HG03469 (cell line): ENCODE data around the gene ATOH8.
"Not testable (repeated sequence)": the region's sequence is repeated elsewhere in the genome, so short reads cannot be mapped to it uniquely, and the experiment has no call there.

Source experiments
- ATAC-seq: cut with Tn5 transposase; IDR thresholded peaks from one replicate; pipeline ENCODE4 v1.9.1; 2021; ENCODE audit warnings: mild to moderate bottlenecking, moderate library complexity, moderate number of reproducible peaks; ENCODE audit not compliant: unreplicated experiment

Gene ATOH8, protein sequence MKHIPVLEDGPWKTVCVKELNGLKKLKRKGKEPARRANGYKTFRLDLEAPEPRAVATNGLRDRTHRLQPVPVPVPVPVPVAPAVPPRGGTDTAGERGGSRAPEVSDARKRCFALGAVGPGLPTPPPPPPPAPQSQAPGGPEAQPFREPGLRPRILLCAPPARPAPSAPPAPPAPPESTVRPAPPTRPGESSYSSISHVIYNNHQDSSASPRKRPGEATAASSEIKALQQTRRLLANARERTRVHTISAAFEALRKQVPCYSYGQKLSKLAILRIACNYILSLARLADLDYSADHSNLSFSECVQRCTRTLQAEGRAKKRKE

DNA sequence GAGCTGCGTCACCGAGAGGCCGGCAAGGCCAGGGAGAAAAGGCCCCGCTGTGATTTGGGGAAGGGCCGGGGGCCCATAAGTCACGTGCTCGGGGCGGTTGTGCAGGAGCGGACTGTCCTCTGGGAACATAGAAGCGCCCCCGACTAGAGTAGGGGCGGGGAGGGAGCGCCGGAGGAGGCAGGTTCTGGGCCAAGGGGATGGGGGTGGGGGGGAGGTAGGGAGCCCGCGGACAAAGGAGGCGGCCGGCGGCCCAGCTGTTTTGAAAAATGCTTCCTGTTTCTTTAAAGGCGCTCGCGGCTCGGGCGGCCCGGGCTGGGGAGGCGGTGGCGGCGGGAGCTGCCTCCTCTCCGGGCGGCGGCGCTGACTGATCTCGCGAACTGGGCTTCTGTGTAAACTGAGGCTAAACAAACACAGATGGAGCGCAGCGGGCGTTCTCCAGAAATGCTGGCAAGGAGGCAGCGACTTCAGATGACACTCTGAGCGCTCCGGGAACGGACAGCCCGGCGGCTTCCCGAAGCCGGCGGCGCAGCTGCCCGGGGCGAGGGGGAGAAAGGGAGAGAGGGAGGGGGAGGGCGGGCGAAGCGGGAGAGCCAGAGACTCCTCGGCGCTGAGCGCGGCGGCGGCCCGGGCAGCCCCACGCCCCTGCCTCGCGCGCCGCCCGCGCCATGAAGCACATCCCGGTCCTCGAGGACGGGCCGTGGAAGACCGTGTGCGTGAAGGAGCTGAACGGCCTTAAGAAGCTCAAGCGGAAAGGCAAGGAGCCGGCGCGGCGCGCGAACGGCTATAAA, at the start of gene ATOH8:
ATOH8 (plus strand) TSS at position 467 of the 788 bp plus-strand sequence; CDS start at position 666, 199 bp downstream.
- no peak for ATAC-seq

DNA sequence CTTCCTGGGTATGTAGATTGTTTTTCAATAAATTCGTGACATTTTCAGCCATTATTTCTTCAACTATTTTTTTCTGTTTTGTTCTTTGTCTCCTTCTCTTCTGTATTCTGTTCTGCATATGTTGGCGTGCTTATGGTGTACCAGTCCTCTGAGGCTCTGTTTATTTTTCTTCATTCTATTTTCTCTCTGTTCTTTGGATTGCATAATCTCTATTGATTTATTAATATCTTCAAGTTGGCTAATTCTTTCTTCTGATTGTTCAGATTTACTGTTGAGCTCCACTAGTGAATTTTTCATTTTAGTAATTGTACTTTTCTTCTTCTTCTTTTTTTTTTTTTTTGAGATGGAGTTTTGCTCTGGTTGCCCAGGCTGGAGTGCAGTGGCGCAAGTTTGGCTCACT, 49.8 kb upstream of the ATOH8 start:
- no peak for ATAC-seq

DNA sequence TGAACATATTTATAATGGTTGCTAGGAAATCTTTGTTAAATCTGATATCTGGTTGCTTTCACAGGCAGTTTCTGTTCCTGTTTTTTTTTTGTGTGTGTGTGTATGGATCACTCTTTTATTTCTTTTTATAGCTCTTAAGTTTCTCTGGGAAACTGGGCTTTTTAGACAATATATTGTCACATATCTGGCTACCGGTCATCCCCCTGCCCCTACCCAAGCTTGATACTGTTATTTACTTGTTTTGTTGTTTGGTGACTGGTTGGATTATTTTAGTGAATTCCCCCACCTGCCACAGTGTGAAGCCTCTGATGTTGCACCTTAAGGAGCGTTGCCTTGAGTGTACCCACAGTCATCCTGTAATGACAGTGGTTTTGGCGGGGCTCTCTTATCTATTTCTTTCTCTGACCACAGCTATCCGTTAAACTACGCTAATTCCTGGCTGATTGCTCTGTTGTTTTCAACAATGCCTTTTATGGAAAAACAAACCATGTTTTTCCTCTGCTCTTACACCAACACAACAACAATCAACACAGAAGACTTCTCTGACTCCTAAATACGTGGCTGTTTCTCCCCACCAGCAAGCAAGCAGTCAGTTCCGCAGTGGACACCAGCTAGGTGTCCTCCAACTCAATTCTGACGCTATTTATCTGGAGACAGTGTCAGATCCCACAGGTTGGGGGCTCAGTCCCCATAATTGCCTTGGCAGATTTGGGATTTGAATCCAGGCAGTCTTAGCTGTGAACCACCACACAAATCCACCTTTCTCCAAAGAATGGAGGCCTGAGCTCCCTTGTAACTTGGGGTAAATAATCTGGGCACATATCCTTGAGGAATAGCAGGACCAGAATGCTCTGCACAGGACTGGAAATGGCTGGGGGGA, 48.8 kb upstream of the ATOH8 start:
- no peak for ATAC-seq

DNA sequence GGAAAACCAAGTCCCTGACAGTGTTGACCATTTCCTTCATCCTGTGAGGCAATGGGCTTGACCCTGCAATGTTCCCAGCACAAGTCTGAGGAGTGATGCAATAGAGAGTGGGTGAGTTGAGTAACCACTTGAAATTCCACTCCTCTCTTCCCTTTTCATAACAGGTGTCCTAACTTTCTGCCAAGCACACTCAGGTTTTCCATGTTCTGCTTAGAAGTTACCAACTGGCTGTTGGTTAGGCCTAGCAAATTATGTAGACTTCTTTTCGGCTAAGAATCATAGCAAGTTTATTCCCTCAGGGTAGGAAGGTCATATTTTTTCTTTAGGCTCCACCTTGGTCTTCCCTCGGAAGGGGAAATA, 48.1 kb upstream of the ATOH8 start:
- ATAC-seq = no peak

DNA sequence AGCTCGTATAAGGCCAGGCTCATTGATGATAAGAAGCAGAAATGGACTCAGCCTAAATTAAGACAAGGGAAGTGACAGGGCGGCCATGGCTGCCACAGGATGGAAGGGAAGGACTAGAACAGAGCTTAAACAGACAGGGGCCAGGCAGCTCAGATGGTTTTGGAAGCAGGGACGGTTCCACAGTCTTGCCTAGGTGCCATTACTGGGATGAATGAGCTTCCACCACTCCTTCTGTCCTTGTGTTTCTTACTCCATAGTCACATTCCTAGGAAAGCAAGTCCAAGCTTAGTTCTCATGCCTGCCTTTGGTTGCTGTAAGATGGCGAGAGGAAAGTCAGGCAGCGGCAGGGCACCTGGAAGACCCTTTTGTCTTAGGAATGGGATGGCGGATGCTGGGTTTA, 47.7 kb upstream of the ATOH8 start:
- no peak for ATAC-seq

DNA sequence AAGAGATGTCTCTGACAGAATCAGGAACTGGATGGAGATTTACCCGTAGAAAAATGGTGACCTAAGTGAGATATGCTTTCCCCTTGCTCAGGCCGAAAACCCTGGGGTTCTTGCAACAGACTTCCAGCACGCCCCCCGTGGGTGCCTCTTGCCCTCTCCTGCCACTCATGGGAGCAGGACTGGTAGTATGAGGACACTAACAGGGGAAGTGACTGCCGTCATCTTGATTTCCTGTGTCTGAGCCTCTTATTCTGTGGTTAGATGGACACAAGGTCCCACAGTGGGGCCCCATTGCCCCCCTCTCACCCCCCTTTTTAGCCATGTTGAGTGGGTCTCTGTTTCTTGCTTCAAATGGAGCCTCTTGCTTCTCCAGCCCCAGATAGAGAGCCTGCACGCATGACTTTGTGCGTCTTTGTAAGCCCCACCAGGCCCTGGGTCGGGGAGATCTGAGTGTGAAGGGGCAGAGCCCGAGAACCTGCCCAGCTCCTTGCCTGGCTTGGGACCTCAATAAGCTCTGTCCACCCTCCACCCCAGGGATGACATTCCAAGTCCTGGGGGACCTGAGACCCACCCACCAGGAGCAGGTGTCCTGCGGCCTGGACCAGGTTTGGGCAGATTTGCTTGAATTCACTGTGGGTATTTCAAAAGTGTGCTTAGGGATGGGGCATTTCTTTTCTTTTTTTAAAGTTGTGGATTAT, 47.0 kb upstream of the ATOH8 start:
- no peak for ATAC-seq

DNA sequence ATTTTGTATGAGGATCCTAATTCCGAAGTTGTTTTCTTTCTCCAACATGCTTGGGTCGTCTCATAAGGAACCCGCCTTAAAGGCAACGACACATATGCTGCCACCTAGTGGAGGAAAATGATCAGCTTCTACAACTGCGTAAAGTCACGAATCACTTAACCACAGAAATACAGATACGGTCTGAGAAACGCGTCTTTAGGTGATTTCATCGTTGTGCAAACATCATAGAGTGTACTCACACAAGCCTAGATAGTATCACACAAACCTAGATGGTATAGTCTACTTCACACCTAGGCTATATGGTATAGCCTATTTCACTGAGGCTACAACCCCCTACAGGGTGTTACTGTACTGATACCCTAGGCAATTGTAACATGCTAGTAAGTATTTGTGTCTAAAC, 46.5 kb upstream of the ATOH8 start:
- peak; percentile 34 for ATAC-seq

DNA sequence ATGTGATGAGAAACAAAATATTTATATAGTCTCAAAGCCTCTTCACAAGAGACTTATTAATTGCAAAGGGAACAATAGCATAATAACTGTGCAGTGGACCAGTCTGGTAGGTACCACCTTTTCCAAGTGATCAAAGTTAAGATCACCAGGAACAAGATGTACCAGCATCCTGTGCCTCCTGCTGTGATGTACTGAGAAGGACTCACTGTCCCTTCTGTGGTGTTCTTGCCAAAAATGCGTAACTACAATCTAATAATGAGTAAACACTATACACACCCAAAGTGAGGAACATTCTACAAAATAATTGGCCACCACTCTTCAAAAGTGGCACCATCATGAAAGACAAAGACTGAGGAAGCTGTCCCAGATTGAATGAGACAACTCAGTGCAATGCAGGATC, 45.1 kb upstream of the ATOH8 start:
- ATAC-seq = no peak

DNA sequence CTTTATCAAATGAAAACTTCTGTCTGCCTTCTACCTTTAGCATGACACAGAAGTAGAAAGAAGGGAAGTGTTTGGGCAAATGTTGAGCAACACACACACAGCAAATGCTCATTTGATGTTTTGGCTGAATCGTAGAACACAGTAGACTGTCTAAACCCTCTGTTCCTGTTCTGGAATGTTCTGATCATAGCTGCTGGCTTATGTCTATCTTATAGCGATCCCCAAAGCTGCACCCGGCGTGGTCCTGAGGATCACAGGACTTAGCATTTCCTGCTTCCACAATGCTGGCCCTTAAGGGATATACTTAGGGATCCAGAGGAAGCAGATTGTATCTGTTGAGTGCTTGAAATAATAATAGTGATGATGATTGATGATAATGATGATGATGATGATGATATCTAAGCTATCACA, 44.4 kb upstream of the ATOH8 start:
- no peak for ATAC-seq

DNA sequence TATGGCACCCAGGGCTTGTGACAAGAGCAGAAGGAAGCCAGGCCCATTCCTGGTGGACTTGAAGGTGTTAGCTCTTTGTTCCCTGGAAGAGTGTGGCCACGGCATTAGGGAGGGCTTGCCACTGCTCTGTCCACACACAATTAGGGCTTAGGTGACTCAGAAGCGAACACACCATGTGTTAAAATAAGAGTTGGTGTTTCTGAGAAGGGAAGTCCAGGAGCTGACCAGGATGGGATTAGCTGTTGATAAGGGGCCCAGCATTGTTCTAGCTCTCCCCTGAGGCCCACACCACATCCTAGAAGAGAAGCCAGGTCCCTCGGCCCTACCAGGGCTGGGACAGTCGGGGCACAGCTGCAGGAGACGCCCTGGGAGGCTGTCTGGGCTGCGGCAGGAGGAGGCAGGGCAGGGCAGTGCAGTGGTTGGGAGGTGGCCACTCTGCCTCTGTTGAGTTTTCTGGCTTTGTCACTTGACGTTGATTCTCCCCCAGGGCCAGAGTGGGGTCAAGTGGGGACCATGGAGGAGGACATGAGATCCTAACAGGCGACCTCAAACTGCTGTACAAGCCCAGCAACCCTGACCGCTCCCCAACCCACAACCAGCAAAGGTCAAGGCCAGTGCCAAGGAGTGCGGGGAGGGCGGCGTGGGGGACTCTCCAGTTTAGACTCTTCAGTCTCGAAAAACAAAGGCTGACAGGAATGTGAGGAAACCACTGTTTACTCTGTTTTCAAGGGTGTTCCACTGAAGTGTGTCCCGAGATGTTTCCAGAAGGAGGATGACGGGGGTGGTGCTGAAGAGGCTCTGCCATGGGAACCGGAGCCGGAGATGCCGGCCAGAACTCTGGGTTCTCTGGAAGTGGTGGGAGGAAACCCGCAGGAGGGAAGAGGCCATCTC, 42.9 kb upstream of the ATOH8 start:
- no peak for ATAC-seq

DNA sequence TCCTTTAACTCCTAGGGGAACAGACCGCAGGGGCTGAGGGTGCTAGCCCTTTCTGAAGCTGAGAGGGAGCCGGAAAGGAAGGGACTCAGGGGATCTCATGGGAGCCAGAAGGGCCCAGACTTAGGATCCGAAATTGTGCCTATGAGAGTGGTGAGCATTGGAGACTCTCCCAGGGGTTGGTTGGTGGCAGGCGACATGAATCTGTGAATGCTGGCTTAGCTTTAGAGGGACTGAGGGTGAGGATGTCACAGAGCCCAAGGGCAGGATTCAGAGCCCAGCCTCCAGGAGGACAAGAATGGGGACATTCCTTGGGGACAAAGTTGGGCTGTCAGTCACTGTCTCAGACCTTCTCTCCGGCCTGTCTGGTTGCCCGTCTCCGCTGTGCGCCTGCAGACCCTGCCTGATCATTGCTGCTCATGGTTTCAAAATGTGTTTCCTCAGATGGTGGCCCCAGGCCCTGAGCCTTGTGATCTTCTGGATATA, 42.2 kb upstream of the ATOH8 start:
- ATAC-seq = no peak

DNA sequence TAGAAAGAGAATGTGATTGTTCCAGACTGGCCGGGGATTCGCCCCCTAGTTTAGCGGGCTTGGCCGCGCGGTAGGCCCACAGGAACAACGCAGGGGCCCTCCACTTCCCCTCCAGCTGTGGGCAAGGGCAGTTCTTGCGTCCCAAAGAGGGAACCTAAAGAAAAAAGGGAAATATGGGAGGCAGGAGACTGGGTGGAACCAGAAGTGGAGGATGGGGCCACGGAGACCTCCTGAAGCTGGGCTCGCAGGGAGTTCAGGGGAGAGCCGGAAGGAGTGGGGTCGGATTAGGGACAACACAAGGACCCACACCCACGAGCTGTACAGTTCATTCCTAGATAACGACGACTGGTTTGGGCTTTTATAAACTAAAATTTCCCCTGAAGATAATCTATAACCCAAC, 41.5 kb upstream of the ATOH8 start:
- no peak for ATAC-seq

DNA sequence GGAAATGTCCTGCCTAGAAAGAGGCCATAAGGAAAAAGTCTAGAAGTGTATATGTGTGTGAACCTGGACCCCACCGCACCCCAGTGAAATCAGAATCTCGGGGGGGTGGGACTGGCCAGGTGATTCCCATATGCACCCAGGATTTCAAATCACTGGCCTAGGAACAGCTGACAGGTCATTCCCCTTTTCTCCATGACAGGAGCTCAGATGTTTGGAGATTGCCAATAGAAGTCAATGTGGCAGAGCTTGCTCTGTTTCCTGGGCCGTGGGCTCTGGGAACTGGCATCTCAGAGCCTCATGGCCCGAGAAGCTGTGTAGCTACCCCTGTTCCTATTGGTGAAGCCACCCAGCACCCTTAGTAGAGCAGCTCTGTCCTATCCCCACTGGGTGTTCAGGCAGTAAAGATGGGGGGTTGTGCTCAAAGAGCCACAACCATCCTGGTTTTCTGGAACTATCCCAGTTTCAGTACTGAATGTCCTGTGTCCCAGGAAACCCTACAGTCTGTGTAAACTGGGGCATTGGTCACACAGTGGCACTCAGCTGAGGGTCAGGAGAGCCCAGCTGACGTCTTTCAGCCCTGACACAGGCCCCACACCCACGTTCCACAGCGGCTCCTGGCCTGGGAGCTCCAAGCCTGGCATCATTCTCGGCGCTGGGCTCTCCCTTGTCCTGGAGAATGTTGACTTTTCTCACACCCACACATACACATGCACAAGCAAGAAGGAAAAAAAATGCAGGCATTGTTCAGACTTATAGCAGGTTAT, 40.8 kb upstream of the ATOH8 start:
- no peak for ATAC-seq

DNA sequence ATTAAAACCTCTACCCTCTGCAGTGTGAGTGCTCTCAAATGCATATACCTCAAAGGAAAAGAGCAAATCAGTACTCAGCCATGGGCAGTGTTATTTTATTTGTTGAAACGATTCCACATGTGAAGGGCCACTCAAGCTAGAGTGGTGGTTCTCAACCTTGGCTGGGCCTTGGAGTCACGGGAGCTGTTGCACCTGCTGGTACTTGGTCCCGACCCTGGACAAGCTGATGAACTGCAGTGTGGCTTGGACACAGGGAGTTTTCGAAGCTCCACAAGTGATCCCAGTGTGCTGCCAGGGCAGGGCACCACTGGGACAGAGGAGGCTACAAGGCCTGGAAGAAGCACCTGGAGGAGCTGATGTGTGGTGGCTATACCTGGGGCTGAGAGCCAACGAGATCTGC, 40.0 kb upstream of the ATOH8 start:
- no peak for ATAC-seq

DNA sequence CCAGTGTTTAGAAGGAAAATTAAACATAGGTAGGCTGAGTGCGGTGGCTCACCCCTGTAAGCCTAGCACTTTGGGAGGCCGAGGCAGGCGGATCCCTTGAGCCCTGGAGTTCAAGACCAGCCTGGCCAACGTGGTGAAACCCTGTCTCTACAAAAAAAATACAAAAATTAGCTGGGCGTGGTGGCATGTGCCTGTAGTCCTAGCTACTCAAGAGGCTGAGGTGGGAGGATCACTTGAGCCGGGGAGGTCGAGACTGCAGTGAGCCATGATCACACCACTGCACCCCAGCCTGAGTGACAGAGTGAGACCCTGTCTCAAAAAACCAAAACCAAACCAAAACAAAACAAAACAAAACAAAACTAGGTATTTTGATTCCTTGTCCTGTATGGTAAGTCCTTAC, 39.4 kb upstream of the ATOH8 start:
- not testable (repeated sequence) for ATAC-seq

DNA sequence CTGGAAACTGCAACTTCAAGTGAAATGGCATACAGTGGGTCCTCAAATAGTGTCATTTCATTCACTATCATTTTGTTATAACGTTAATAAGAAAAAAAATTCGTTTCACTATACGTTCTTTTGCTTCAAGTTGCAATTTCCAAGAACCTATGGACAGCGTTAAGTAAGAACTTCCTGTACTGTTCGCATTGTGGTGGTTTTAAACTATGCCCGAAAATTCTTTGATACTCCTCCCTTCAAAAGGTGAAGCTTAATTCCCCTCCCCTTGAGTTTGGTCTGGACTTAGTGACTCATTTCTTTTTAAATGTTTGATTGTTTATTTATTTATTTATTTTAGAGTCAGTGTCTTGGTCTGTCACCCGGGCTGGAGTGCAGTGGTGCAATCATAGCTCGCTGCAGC, 39.0 kb upstream of the ATOH8 start:
- no peak for ATAC-seq

DNA sequence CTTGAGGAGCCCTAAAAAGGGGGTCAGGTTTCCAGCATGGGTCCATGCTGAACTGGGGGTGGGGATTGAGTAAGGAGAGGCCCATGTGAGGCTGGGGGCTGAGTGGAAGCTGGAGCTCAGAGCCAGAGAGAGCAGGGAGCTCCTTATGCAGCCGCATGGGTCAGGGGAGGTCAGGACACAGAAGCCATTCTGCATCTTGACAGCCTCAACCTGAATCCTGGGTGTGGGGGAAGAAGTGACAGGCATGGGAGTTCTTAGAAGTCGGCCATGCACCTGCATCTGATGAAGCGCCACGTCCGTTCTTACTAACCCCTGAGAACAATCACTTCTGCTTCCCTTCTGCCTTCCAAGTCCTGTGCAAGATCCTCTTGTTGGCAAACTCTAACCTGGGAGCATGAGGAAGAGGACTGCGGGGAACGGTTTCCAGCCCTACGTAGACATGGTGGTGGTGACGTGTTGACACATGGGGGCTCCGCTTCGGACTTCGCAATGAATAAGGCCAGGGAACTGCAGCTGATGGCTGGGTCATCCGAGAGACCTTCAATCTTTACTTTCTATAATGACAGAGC, 37.4 kb upstream of the ATOH8 start:
- no peak for ATAC-seq

DNA sequence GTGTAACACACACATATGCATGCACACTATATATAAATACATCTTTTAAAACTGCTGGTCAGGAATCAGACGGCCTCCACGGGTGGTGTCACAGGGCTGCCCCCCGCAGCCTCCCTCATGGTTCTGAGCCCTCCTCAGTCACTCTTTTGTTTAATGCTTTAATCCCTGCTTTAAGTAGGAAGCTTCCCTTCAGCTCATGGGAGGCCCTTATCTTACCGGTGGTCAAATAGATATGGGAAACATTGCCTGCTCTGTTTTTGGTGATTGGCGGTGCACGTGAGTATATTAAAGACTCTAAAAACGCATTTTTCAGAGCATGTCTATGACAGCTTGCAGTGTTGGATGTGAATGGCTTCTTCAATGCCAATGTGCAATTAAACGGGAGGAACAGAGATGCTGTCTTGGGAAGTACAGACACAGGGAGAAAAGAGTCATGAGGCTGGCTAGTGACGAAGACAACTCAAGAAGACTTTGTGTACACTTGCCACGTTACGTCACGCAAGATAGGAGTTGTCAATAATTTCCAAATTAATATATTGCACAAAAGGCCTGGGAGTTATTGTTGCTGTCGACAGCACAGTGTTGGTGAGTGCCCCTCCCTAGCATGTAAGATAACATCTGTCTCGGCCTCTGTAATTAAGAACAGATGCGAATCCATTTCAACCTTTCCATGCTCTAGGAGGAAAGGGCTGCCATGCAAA, 36.3 kb upstream of the ATOH8 start:
- no peak for ATAC-seq
